COLO668 (cell line): ENCODE results near the gene ELAC1.
"Not testable (repeated sequence)": the region's sequence is repeated elsewhere in the genome, so short reads cannot be mapped to it uniquely, and the experiment has no call there.

Source experiments
- DNase-seq: peaks from one replicate; lab custom pipeline; 2025; ENCODE audit not compliant: unreplicated experiment; lab: John Stamatoyannopoulos, UW

ELAC1 gene, protein sequence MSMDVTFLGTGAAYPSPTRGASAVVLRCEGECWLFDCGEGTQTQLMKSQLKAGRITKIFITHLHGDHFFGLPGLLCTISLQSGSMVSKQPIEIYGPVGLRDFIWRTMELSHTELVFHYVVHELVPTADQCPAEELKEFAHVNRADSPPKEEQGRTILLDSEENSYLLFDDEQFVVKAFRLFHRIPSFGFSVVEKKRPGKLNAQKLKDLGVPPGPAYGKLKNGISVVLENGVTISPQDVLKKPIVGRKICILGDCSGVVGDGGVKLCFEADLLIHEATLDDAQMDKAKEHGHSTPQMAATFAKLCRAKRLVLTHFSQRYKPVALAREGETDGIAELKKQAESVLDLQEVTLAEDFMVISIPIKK

DNA sequence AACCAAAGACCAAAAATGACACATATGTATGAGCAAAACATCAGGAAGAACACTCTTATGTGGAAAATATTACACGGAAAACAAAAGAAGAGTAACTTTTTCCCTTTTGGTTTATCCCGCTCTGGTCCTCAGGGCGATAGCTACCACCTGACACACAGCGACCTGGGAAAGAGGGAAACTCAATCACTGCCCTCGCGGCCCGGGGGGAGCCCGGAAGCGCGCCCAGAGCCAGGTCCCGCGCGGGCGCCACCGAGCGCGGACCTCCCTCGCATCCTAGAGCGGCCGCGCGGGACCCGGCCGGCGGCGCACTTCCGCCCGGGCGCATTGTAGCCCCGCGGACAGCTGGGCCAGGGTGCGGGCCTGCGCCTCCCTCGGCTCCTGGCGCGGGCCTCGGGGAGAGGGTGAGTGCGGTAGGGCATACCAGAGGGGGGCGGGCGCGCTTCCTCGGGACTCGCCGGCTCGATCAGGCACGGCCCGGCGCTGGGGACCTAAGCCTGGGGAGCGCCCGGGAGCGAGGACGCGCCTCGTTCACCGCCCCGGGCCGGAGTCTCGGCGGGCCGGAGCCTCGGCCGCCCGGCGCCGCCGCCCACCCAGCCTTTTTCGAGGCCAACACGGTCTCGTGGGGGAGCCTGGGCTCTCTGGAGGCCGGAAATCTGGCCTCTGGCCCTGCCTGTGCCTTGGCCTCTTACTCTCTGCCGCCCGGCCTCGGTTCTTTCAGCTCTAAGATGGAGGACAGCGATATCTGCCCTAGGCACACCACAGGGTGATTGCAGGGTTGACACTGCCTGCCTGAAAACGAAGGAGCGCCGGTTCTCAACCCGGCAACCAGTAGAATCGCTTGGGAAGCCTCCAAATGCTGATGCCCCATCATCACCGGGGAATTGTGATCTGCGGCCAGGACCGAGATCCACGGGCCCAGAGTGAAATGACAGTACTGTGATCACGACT lies at the start of gene ELAC1:
Gene ELAC1, plus strand, starts transcription at position 327 of the 948 bp plus-strand sequence. CDS start 6,365 bp downstream, outside the sequence.
- DNase-seq = peak; percentile 95

DNA sequence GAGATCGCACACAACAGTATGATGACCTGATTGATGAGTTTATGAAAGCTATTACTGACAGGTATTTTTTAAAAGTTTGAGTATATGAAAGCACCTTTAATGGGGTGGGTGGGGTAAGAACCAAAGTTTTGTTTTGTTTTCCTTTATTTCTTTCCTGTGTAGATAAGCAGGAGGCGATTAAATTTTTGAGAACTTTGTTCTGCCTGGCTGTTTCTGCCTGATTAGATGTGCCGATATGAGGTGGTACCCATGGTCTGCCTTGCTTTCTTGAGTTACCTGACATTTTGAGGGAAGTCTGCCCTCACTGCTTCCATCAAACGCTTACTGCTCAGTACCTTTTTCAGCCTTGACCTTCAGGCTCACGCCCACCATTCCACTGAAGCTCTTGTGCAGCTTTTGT lies 49.7 kb upstream of the ELAC1 start:
- no peak for DNase-seq

DNA sequence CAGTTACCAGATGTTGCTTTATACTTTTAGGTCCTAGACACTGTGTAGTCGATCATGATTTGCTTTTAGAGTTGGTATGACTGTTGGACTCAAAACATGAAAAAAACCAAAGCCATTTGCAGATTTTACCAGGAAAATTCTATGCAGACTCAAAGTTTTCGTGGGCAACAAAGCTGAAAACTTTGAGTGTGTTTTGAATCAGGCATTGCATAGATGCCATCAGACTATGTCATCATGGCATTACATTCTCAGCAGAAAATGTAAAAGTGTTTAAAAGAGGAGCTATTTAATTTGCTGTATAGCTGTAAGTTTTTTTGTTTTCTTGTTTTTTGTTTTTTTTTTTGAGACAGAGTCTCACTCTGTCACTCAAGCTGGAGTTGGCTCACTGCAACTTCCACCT lies 43.5 kb upstream of the ELAC1 start:
- no peak for DNase-seq

DNA sequence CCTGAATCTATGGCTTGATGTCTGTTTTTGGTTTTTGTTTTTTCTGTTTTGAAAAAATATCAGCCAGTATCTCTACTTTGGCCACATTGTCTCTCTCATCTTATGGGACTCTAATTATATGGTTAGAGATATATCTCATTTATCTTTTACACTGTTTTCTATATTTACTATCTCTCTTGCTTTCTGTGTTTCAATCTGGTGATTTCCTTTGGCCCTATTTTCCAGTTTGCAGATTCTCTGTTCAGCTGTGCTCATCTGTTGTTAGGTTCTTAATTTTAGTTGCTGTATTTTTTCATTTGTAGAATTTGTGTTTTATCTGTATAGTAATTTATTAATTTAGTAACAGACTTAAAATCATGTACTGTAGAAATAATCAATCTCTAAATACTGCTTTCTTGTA lies 41.3 kb upstream of the ELAC1 start:
- no peak for DNase-seq

DNA sequence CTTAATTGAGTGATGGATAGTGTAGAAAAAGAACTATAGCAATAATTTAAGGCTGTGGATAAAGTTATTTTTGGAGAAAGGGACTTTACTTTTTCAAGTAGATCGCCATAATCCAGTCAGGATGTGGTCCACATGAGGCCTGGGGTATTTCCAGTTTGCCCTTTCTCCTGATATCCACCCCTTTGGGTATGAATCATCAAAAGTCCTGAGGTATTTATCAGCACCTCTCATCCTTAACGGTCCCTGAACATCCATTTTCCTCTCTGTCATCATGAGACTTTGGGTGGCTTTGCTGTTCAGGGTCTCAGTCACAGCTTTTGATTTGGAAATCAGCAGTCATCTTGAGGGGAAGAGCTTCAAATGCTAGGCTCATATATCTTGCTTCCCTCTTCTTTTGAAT lies 39.3 kb upstream of the ELAC1 start:
- no peak for DNase-seq

DNA sequence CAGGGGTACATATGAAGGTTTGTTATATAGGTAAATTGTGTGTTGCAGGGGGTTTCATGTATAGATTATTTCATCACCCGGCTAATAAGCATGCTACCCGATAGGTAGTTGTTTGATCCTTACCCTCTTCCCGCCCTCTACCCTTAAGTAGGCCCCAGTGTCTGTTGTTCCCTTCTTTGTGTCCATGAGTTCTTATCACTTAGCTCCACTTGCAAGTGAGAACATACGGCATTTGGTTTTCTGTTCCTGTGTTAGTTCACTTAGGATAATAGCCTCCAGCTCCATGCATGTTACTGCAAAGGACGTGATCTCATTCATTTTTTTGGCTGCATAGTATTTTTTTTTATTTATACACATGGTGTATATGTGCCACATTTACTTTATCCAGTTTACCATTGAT lies 34.2 kb upstream of the ELAC1 start:
- no peak for DNase-seq

DNA sequence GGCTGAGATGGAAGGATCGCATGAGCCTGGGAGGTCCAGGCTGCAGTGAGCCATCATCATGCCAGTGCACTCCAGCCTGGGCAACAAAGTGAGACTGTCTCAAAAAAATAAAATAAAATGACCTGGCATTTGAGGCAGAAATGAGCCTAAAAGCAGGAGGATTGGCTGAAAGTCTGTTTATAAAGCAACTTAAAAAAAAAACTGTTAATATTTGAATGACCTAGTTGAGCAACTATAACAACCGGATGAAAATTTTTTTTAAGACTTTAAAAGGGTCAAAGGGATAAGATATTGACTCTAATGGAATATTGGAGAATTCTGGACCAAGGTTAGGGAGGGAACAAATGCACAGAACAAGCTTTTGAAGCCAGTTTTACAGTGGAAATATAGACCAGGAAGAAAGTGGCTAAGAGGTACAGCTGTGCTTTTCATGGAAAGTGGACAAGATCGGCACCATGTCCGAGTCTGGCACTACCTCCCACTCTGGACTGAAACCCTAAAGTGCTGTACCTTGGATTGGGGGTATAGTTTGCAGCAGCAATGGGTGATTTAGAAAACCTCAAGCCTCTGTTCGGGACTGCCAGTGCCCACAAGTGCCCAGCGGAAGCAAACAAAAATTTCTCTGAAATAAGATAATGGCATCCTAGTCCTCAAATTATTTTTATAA lies 33.2 kb upstream of the ELAC1 start:
- DNase-seq = no peak

DNA sequence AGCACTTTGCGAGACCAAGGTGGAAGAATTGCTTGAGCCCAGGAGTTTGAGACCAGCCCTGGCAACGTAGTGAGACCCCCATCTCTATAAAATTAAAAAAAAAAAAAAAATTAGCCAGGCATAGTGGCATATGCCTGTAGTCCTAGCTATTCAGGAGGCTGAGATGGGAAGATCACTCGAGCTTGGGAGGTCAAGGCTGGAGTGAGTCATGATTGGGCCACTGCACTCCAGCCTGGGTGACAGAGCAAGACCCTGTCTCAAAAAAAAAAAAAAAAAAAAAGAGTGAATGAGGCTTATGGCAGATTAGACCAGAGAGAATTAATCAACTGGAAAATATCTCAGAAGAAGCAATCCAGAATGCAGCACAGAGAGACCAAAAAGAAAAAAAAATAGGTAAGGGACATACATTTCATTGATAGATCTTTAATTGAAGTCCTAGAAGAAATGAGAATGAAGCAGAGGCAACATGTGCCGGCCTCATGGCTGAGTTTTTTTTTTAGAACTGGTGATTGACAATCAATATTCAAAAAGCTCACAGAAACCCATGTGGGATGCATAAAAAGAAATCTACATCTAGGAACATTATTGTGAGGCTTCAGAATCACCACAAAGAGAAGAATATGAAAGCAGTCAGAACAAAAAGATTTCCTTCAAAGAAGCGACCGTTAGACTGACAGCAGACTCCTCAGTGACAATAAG lies 32.2 kb upstream of the ELAC1 start:
- no peak for DNase-seq

DNA sequence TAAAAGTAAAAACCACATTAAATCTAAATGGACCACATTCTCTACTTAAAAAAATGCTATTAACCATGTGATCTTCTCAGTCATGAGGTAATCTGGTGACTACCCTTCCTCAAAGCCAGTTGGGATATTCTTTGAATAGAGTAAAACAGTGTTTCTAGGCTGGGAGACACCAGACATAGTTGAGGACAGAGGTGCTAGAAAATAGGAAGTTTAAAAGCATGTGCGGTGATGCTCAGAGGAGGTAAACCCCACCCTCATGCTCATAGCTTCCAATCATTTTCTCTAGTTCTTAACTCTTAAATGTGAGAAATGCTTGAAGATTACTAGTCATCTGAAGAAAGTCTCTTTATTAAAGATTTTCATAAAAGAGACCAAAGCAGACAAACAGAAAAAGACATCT lies 30.7 kb upstream of the ELAC1 start:
- no peak for DNase-seq

DNA sequence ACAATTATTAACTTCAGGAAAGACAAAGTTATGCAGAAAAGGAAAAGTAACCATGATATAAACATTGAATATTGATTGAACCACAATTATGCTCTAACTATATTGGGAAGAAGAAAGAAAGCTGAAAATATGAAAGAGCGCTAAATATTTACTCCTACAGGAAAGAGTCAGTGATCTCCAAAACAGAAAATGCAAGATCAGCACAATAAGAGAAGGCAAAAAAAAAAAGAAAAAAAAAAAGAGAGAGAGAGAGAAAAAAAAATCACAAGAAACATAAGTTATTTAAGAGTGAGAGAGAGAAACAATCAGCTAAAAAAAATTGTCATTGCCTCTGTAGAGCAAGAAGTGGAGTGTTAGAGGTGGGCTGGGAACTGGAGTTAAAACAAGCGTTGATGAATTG lies 28.9 kb upstream of the ELAC1 start:
- DNase-seq = no peak

DNA sequence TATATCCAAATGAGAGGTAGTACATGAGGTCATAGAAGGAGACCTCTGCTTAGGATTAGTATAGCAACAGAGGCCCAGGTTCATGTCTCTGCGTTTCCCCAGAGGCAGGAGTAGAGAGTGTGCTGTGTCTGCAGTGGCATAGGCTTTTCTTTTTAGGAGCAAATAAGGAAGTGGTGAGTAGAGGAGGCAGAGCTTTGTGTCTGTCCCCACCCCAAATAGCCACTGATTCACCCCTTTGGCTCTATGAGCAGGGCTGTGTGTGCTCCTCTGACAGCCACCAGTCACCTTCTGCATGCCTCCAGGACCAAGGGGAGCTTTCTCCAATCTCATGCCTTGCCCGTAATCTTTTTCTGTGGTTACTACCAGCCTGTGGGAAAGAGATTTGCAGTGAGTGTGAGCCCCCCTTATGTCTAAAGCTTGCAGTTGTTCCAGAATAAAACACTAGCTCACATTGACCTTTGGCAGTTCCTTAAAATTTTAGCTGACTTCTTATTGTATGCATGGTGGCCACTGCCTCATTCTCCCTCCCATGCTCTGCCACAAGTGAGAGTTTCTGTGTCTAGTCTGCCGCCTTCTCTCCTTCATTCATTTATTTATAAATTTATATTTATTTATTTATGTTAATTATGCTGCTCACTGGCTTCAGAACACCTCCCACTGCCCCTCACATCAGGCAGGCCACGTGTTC lies 23.5 kb upstream of the ELAC1 start:
- DNase-seq = no peak

DNA sequence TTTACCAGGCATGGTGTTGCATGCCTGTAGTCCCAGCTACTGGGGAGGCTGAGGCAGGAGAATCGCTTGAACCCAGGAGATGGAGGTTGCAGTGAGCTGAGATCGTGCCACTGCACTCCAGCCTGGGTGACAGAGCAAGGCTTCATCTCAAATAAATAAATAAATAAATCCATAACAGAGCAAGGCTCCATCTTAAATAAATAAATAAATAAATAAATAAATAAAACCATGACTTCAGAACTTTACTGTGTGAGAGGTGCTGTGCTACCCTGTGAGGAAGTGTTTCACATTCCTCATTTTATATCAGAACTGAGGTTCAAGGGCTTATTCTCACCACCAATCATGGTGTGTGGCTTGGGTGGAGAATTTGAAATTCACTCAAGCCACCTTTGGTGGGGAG lies 21.9 kb upstream of the ELAC1 start:
- DNase-seq = not testable (repeated sequence)

DNA sequence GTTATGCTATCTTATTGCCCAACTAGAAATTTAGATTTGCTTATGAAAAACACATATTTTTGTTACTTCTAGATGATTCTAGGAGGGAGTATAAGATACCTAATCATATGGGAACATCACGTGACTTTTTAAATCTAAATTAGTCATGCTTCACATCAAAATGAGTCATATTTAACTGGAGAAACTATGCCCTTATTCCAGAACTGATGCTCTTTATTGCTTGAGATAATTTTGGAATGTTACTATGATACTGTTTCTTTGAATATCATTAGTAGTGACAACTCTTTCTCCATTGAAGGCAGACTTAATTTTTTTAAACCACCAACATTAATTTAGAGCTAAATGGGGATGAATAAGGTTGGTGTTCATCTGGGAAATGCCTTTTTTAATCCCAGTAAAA lies 19.9 kb upstream of the ELAC1 start:
- DNase-seq = no peak

DNA sequence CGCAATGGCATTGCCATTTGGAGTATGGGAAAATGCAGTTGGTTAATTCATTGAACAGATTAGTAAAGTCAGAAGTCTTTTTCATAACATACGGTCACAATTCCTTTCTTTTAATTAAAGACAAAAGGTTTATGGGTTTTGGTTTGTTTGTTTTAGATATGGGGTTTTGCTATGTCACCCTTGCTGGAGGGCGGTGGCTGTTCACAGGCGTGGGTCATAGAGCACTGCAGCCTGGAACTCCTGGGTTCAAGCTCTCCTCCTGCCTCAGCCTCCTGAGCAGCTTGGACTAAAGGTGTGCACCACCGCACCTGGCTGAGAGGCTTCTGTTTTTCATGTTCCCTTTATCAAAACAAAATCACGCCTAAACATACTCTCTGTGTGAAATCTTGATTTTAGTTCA lies 18.7 kb upstream of the ELAC1 start:
- DNase-seq = no peak

DNA sequence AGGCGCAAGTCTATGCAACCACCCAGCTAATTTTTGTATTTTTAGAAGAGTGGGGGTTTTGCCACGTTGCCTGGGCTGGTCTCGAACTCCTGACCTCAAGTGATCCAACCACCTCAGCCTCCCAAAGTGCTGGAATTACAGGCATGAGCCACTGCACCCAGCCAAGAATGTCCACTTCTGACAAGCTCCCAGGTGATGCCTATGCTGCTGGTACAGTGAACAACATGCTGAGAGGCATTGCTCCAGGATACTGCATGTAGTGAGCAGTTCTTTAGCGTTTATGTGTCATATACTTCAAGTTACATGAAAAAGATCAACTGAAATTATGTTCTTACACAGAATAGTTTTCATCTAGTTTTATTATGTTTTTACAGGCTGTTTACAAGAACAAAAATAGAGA lies 17.2 kb upstream of the ELAC1 start:
- no peak for DNase-seq

DNA sequence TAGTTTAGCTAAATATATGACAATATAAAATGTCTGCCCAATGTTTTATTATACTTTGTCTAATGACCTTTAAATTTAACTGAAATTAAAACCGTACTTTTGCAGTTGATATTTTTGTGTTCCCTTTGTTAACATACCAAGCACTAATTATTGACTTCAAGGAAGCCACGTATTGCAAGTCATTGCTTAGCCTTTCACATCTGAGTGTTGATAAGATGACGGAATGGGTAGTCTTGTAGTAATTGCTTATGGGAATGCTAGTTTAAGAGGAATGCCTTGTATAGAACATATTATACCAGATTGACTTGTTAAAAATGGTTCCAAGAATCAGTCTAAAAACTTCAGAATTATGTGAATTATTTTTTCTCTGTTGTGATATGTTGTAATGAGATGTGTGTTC lies 14.0 kb upstream of the ELAC1 start:
- DNase-seq = no peak

DNA sequence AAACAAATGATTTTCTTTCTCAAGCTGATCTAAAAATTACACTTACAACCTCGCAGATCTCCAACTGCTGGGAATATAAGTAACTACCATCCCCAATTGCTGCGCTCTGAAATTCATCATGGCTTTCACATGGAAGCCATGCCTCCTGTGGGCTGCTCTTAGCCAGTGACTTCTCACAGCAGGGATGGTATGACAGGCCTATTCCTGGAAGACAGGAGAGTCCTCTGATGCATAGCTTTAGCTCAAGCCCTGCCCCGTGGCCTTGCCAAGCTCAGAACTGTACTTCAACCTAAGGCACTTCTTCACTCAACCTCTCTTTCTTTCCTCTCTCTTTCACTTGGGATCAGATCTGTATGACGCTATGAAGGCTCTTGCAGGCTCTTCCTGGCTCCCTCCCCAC lies 12.6 kb upstream of the ELAC1 start:
- DNase-seq = no peak

DNA sequence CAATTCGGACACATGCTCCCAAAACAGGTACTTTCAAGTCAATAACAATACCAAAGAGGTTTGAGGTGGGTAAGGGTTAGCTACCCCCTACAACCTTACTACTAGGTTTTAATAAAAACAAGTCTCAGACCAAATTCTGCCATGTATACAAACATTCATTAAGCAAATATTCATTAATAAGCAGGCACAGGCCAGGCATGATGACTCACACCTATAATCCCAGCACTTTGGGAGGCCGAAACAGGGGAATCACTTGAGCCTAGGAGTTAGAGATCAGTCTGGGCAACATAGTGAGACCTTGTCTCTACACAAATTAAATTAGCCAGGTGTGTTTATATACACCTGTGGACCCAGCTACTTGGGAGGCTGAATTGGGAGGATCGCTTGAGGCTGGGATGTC lies 11.7 kb upstream of the ELAC1 start:
- DNase-seq = no peak

DNA sequence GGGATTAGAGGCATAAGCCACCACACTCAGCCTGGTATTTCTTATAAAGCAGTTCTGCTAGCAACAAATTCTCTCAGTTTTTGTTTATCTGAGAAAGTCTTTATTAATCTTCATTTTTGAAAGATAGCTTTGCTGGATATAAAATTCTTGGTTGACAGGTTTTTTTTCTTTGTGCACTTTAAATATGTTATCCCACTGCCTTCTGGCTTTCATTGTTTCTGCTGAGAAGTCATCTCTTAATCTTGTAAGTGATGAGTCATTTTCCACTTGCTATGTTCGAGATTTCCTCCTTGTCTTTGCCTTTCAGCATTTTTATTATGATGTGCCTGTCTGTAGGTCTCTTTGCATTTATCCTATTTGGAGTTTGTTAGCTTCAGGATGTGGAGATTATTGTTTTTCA lies 5.9 kb upstream of the ELAC1 start:
- no peak for DNase-seq

DNA sequence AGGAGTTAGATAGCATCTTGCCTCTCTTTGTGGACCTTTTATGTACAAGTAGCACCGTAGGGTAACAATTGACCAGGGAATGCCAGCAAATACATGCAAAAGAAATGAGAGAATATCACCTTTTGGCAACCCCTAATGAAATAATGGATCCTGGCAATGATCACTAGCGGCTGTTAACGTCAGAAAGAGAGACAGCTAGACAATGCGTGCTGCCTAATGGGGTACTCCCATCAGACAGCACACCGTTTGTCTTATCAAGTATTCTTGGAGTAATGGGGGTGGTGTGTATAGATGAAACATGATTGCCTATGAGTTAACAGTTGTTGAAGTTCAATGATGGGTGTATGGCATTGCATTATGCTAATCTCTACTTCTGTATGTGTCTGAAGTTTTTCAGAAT lies 1.6 kb downstream of the ELAC1 start:
- DNase-seq = no peak

DNA sequence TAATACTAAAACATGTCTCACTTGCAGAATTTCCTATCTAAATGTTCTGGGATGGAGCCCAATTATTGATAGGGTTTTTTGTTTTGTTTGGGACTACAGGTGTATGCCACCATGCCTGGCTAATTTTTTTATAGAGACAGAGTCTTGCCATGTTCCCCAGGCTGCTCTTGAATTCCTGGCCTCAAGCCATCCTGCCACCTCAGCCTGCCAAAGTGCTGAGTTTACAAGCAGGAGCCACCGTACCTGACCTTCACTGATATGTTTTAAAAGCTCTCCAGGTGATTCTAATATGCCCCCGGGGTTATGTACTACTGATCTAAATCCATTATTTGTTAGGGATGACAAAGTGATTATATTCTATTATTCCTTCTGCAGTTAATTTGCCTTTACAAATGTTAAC lies 2.2 kb downstream of the ELAC1 start:
- DNase-seq = peak; percentile 44
